CD4-positive, alpha-beta T cell treated with Interleukin-10 for 1 hour (primary cell): ENCODE measurements around the gene TOR3A.
"Not testable (repeated sequence)": the region's sequence is repeated elsewhere in the genome, so short reads cannot be mapped to it uniquely, and the experiment has no call there.

Experiments
- DNase-seq: peaks from one replicate; pipeline ENCODE4 v3.0.0-alpha.2; 2020

Gene TOR3A

DNA sequence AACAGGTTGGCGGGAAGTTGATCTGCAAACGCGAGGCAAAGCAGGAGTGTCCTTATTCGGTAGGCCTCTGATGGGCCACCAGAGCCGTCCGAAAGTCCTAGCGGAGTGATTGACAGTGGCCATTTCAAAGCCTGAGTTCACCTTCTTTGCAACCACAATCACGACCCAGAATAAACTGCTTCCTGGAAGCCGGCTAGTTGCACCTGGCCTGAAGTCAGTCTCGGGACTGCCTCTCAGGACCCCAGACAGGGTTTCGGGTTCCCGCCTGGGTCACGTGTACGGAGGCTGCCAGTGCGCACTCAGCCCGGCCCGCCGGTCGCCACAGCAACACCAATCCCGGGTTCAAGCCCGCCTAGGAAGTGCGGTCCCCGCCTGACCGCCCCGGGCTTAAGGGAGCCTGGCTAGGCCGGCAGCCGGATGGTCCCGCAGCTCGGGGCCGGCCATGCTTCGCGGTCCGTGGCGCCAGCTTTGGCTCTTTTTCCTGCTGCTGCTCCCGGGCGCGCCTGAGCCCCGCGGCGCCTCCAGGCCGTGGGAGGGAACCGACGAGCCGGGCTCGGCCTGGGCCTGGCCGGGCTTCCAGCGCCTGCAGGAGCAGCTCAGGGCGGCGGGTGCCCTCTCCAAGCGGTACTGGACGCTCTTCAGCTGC is at the start of gene TOR3A:
TOR3A (plus strand) TSS at position 384 of the 646 bp plus-strand sequence; CDS start at position 443, 59 bp downstream.
- DNase-seq: peak; percentile 83

GRCh38 chr1:179034720-179035119 is 47.1 kb upstream of the TOR3A start:
- DNase-seq: no peak

GRCh38 chr1:179036844-179037465 is 44.9 kb upstream of the TOR3A start:
- DNase-seq: no peak

- no peak for DNase-seq
These were observed 43.2 kb upstream of the TOR3A start for GRCh38 chr1:179038528-179039281.

GRCh38 chr1:179039502-179040174 is 42.2 kb upstream of the TOR3A start:
- not testable (repeated sequence) for DNase-seq

DNA sequence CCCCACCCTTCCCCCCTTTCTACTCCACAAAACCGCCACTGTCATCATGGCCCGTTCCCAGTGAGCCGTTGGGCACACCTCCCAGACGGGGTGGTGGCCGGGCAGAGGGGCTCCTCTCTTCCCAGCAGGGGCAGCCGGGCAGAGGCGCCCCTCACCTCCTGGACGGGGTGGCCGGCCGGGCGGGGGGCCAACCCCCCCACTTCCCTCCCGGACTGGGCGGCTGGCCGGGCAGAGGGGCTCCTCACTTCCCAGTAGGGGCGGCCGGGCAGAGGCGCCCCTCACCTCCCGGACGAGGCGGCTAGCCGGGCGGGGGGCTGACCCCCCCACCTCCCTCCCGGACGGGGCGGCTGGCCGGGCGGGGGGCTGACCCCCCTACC is 41.7 kb upstream of the TOR3A start:
- DNase-seq: not testable (repeated sequence)

GRCh38 chr1:179042087-179042486 is 39.8 kb upstream of the TOR3A start:
- DNase-seq: no peak

DNA sequence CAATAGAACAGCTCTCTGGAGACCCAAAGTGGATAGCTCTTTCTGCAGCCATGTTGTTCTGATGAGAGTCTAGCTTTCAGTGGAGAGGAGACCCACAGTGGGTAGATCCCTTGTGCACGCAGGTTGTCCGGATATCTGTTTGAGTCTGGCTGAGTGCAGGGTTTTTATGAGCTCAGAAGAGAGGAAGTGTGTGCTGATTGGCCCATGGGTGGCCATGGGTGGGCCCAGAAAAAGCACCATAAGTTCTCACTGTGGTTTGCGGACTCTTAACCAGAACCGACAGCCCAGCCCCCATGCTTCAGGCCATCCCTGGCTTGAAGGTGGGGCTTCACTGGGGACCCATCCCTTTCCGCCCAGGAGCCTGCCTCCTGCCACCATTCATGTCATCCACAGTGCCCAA is 39.2 kb upstream of the TOR3A start:
- no peak for DNase-seq

GRCh38 chr1:179043266-179043665 is 38.6 kb upstream of the TOR3A start:
- DNase-seq: no peak

DNA sequence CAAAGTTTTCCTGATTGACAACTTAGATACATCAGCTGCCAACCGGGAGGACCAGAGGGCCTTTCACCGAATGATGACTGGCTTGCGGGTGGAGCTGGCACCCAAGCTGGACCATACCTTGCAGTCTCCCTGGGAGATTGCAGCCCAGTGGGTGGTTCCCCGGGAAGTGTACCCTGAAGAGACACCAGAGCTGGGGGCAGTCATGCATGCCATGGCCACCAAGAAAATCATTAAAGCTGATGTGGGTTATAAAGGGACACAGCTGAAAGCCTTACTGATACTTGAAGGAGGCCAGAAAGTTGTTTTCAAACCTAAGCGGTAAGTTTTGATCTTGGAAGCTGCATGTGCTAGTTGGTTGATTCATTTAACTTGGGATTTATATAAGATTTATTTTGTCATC is 38.0 kb upstream of the TOR3A start:
- no peak for DNase-seq

- DNase-seq: no peak
These were observed 34.8 kb upstream of the TOR3A start for GRCh38 chr1:179046808-179047635.

- no peak for DNase-seq
These were observed 34.3 kb upstream of the TOR3A start for GRCh38 chr1:179047636-179047997.

DNA sequence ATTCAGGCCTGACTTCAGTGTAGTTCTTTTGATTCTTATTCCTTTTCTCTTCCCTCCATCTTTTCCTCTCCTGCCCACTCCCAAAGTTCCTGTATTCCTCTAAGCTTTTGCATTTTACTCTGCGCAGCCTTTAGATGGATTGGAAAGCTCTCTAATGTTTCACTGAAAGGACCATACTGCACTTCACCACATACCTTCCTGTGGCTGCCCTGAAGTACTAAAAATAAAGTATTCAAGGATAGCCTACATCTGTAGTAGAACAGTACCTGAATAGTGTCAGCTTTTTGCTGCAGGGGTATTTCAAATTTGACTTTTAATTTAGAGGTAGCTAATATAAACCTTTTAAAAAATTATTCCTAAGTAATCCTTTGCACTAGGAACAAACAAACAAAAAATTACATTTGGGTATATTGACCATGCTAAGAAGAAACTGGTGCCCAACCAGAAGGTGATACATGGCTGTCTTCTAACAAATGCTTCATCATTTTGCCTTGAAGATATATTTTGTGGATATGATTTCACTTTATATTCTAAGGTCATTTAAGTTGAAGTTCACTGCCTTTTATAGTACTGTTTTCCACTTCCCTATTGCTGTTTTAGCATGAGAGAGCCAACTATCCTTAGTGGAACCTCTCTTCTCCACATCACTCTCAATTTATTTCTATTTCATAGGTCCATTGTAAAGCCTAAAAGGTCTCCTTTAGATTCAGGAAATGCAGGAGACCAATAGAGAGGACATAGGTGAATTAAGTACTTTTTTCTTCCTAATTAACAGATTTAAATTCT is 33.3 kb upstream of the TOR3A start:
- DNase-seq: no peak

DNA sequence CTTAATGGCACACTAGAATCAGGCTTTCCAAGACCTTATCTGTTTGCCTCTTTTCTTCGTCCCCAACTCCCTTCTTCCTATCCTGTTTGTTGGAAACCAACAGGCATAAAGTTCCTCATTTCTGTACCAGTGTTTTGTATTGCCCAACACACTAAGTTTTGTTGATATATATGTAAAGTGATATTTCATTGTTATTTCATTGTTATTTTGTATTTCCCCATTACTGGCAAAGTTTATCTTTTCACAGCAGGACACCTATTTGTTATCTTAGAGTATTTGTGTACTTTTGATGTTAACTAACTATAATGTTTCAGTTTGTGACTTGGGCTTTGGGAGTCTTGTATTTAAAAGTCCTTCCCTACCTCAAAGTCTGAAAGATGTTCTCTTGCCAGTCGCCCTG is 29.1 kb upstream of the TOR3A start:
- no peak for DNase-seq

GRCh38 chr1:179053486-179053885 is 28.4 kb upstream of the TOR3A start:
- no peak for DNase-seq

- no peak for DNase-seq
These were observed 25.9 kb upstream of the TOR3A start for GRCh38 chr1:179055937-179056336.

DNA sequence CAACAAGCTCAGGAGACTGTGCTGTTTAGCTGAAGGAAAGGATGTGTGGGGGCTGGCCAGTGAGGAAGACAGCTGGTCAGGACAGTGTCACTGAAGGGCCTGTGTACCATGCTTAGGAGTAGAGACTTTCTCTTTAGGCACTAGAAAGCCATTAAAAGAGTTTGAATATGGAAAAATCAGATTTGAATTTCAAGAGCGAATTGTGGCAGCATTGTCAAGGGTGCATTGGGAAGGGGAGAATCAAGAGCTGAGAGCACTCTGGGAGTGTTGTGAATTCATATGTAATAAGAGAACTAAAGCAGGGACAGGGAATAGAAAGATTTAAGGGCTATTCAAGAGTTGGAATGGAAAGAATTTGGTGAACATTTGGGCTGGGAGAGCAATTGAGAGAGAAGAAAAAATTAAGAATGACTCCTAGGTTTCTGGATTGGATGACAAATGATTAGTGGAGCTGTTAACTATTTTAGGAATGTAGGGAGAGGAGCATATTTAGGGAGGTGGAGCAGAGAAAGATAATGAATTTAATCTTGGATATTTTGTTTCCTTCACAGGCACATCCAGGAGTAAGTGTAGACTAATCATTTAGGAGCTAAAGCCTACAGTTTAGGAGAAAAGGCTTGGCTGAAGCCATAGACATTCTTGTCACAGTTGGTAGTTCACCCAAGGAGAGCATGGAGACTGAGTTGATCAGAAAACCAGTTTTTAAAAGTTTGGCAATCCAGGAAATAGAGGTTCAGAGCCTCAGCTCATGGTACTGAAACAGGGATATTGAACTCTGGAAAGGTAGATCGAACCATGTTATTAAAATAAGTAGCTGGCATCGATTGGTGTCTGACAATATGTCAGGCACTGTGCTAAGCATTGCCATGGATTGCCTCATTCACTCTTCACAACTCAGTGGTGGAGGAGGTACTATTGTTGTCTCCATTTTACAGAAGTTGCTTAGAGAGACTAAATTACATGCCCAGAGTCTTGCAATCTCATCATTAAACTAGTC is 23.1 kb upstream of the TOR3A start:
- no peak for DNase-seq

DNA sequence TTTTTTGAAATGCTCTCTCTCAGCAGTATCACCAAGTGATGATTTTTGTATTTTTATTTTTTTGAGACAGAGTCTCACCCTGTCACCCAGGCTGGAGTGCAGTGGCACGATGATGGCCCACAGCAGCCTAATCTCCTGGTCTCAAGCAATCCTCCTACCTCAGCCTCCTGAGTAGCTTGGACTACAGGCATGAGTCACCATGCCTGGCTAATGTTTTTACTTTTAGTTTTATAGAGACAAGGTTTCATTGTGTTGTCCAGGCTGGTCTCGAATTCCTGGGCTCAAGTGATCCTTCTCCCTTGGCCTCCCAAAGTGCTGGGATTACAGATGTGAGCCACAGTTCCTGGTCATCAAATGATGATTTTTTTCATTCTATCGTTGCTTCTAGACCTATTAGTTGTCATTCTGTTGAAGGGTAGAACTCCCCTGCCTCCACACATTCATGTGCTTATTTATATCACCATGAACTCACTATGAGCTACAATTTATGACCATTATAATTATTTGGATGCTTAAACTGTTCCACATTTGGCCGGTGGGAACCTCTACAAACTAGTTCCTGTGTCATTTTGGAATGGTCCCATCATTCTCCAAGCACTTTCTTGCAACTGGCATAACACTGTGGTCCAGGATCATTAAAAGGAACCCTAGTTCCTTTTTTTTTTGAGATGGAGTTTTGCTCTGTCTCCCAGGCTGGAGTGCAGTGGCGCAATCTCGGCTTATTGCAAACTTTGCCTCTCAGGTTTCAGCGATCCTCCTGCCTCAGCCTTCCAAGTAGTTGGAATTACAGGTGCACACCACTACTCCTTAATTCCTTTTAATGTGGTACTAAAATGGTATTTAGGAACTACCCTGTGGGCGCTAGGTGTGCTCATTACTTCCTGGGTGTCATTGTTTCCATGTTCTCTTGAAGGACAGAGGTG is 20.2 kb upstream of the TOR3A start:
- DNase-seq: no peak

- DNase-seq: no peak
These were observed 15.4 kb upstream of the TOR3A start for GRCh38 chr1:179066471-179066870.
